ENCODE measurements around the gene MED27.
"Not testable (repeated sequence)": the region's sequence is repeated elsewhere in the genome, so short reads cannot be mapped to it uniquely, and the experiment has no call there.

MED27 gene

DNA sequence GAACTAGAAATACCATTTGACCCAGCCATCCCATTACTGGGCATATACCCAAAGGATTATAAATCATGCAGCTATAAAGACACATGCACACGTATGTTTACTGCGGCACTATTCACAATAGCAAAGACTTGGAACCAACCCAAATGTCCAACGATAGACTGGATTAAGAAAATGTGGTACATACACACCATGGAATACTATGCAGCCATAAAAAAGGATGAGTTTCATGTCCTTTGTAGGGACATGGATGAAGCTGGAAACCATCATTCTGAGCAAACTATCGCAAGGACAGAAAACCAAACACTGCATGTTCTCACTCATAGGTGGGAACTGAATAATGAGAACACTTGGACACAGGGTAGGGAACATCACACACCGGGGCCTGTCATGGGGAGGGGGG lies 158.0 kb downstream of the MED27 start:
- DNase-seq (ENCODE audit: low read depth): not testable (repeated sequence)

DNA sequence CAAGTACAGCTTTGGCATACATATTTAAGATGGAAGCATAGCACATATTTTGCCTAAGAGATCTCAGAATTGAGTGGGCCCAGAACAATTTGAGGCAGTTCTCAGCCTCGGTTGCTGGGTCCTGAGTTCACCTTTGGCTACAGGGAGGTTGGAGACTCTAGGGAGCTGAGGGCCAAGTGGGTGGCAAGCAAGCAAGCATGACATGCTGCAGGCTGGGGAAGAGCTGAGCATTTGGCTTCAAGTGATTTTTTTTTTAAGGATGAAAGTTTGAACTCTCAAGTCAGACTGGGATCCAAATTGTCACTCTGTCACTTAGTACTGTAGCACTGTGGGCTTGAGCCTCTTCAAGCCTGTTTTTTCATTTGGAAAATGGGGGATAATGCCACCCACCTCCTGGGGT lies 160.5 kb downstream of the MED27 start:
- no peak for DNase-seq (ENCODE audit: low read depth)

- no peak for DNase-seq (ENCODE audit: low read depth)
Observed at GRCh38 chr9:131918481-131918880, 161.2 kb downstream of the MED27 start.

GRCh38 chr9:131917009-131917408 lies 162.7 kb downstream of the MED27 start:
- no peak for DNase-seq (ENCODE audit: low read depth)

DNA sequence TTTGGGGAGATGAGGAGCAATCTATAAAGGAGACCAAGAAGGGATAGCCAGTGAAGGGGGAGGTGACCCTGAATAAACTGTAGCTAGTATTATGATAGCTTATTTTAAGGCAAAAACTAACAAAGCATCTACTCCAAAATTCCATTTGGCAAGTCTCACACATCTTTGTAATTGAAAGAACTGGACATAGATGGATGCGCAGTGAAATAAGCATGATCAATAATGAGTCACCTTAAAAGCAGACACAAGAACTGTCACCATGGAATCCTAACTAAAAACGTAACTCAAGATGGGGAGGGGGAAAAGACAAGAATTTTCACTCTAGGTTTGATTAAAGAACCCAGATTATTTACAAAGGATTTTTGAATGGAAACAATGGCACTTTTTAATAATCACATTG lies 164.5 kb downstream of the MED27 start:
- no peak for DNase-seq (ENCODE audit: low read depth)

DNA sequence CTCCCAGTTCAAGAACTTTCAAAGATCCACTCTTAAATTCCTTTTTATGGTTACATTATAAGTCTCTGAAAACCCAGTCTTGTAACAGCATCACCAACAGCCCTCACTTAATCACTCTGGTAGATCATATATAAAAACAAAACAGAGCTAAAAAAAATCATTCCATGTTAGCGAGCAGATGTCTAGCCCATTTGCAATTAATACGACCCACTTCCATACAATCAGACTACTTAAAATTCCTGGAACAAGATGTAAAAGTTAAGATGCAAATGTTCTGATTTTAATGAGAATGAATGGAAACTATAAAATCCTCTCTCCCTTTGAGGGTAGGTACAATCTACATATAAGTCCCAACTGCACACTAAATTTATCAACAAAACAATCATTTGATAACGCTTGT lies 167.0 kb downstream of the MED27 start:
- no peak for DNase-seq (ENCODE audit: low read depth)

GRCh38 chr9:131912069-131912468 lies 167.6 kb downstream of the MED27 start:
- no peak for DNase-seq (ENCODE audit: low read depth)

DNA sequence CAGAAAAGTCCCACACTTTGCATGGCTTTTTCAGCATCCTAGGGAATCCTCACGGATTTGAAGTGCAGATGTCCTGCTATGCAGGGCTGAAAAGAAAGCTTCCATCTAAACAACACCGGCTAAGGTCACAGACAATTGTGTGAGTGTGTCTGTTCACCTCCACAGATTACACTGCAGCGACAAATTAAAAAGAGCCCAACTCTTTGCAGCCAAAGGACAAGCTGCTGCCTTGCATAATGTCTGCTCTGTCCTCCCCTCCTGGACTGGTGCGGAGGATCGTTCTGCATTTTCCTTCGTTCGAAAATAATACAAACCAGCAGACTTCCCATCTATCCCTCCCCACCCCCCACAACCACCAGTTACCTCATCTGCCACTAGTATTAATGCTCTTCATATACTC lies 169.1 kb downstream of the MED27 start:
- no peak for DNase-seq (ENCODE audit: low read depth)

DNA sequence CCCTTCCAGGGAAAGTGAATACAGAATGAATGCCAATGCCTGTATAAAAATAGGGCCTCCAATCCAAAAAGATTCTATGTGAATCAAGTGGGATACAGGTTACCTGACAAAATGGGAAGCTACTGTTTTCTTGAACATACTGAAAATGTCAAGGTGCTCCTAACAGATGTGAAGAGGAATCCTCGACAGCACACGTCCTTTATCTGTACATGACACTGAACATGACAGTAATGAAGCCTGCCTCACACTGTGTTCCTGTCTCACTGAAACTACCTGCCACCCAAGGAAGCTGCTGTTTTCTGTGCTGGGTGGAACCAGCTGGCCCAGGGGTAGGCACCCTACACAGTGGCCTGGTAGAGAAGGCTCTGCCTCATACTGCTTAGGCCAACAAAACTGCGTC lies 174.5 kb downstream of the MED27 start:
- no peak for DNase-seq (ENCODE audit: low read depth)

DNA sequence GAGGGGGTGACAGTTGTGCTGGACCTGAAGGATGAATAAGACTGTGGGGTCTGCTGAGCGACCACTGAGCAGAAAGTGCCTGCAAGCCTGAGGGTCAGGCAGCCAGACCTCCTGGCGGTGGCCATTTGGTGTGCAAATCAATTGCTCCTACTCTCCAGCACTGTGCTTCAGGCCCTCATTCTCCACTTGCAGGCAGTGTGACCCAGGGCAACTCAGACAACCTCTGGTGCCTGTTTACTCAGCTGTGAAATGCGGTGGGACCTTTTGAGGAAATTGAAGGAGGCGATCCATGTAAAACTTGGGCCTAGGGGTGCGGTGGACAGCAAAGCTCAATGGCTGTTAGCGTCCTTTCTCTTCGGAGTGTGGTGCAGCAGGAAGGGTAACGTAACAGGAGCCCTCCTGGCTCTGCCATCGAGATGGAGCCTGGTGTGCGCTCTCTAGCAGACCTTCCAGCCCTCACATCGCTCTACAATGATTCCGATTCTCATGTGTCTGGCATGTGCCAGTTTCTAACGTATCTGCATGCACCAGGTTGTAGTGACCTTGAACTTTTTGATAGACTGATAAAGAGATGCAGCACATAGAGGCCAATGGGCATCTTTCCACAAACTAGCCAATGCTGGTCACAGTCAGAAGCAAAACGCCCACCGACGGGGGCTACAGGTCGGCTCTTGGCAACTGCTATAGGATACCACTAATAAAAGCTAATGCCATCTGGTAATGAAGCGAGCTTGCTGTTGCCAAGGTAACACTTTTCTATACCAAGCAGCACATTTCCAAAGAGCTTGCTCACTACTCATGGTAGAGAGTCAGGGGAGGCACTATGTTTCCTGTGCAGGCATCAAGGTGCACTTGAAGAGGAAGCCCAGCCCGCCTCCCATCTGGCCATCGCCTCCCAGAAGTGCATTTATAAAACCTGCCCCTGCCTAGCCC lies 180.1 kb downstream of the MED27 start:
- DNase-seq (ENCODE audit: low read depth): no peak

DNA sequence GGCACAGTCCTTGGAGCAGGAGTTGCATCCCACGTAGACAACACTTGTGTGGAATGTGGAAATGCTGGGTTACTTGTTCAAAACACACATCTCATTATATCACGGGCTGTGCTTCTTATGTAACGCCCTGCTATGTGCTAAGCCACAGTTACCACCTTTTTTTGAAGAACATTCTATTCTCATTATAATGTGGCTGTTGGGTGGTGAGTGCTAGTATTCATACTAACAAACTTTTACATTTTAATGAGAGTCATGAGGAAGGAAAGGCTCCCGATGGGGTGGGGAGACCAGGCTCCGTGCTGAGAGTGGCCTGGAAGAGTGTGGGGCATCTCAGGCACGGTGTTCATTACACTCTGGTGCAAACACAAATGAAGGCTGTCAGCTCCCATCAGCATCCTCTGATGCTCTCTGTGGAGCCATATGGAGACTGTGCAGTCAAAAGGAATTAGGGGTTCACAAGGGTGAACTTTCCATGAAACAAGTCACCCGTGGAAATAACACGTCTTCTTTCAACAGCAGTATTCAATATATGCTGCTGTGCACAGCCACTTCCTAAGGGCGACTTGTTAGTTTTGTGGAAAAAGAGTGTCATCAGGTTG lies 186.7 kb downstream of the MED27 start:
- no peak for DNase-seq (ENCODE audit: low read depth)

- DNase-seq (ENCODE audit: low read depth): no peak
Observed at GRCh38 chr9:131892162-131892707, 187.4 kb downstream of the MED27 start.

DNA sequence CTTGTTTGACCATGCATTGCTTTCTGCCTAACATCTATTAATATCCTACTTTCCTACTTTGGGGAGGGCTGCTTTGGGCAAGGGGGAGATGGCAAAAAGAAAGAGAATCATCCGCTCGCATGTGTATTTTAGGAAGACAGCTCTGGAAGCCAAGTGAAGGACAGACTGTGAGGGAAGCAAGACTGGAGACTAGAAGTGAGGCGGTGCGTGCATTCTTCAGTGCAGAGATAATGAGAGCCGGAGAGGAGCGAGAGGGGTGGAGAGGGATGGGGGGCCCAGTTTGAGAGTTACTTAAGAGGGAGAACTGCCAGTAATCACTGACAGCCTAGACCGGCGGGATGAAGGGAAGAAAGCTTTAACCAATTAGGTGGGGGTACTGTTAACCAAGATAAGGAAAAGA lies 188.1 kb downstream of the MED27 start:
- DNase-seq (ENCODE audit: low read depth): no peak

GRCh38 chr9:131889437-131890251 lies 190.0 kb downstream of the MED27 start:
- DNase-seq (ENCODE audit: low read depth): no peak

- DNase-seq (ENCODE audit: low read depth): no peak
Observed at GRCh38 chr9:131888923-131889322, 190.7 kb downstream of the MED27 start.

- DNase-seq (ENCODE audit: low read depth): no peak
Observed at GRCh38 chr9:131887680-131888079, 192.0 kb downstream of the MED27 start.

DNA sequence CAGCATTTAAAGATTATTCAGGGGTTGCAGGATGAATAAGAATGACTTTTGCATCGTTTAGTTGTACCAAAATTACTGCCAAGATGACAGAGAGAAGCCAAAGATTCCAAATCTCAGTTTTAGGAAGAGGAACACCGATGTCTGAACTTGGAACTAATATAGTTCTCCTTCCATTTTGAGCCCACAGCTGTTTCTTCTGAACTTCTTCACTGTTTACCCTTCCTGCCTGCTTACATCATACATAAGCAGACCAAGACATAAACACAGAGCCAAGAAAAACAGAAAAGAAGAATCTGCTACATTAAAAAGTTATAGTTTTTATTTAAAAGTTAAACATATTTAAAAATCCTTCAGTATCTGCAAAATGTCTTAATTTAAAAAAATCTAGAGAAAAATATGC lies 192.8 kb downstream of the MED27 start:
- DNase-seq (ENCODE audit: low read depth): no peak

- DNase-seq (ENCODE audit: low read depth): no peak
Observed at GRCh38 chr9:131885144-131885609, 194.5 kb downstream of the MED27 start.

GRCh38 chr9:131884222-131884621 lies 195.4 kb downstream of the MED27 start:
- DNase-seq (ENCODE audit: low read depth): no peak

GRCh38 chr9:131880833-131881583 lies 198.7 kb downstream of the MED27 start:
- no peak for DNase-seq (ENCODE audit: low read depth)

DNA sequence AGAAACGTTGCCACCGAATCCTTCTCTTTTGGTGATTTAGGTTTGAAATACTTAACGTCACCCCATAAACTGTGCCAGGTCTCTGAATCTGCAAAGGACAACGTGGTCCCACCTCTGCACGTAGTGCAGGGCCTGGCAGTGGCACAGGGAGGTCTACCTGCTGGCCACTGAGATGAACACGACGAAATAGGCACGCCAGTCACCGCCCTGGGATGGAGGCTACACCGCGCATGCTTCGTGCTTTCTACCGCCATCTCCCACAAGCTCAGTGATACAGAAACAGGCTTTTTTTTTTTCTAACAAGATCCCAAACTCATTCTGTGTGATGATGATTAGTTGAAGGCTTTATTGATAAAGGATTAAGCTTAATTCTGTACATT lies 199.8 kb downstream of the MED27 start:
- DNase-seq (ENCODE audit: low read depth): no peak
